OCI-LY1 (cell line): ENCODE measurements around the gene KCTD3.

Source experiments
- H2AFZ ChIP-seq: fragments of 200-600 bp; sonication (generic), shearing (Covaris generic); 2 replicates; pipeline ENCODE4 v1.6.0; 2014; ENCODE audit warnings: antibody characterized with exemption, mild to moderate bottlenecking, low read length
- H3F3A ChIP-seq: fragments of 200-600 bp; sonication (generic), shearing (Covaris generic); 2 replicates; pipeline ENCODE4 v1.6.0; 2014; ENCODE audit warnings: mild to moderate bottlenecking, antibody characterized with exemption, low read length, moderate library complexity; ENCODE audit not compliant: insufficient read depth
- H3K27ac ChIP-seq: fragments of 200-600 bp; sonication (generic); 2 replicates; pipeline ENCODE4 v1.5.1; 2014; ENCODE audit warnings: low read length, mixed run types, mild to moderate bottlenecking, low read depth; ENCODE audit not compliant: poor library complexity, severe bottlenecking
- H3K27me3 ChIP-seq: fragments of 200-600 bp; sonication (generic); 2 replicates; pipeline ENCODE4 v1.6.0; 2014; ENCODE audit warnings: antibody characterized with exemption, mild to moderate bottlenecking, low read length, moderate library complexity; ENCODE audit not compliant: insufficient read depth
- H3K36me3 ChIP-seq: fragments of 200-600 bp; sonication (generic); 2 replicates; pipeline ENCODE4 v1.6.1; 2014; ENCODE audit warnings: mild to moderate bottlenecking, antibody characterized with exemption, low read length, moderate library complexity, mixed read lengths; ENCODE audit not compliant: insufficient read depth
- H3K4me1 ChIP-seq: fragments of 200-600 bp; sonication (generic); 2 replicates; pipeline ENCODE4 v1.5.1; 2014; ENCODE audit warnings: mild to moderate bottlenecking, low read length, moderate library complexity; ENCODE audit not compliant: insufficient read depth, severe bottlenecking
- H3K4me2 ChIP-seq: fragments of 200-600 bp; sonication (generic), shearing (Covaris generic); 2 replicates; pipeline ENCODE4 v1.6.1; 2014; ENCODE audit warnings: low read length
- H3K4me3 ChIP-seq: fragments of 200-600 bp; sonication (generic); 2 replicates; pipeline ENCODE4 v1.5.1; 2014; ENCODE audit warnings: low read length, low read depth, mild to moderate bottlenecking, mixed read lengths; ENCODE audit not compliant: poor library complexity, severe bottlenecking
- H3K79me2 ChIP-seq: fragments of 200-600 bp; shearing (Covaris generic); 2 replicates; pipeline ENCODE4 v1.6.1; 2016; ENCODE audit warnings: mixed run types, low read length, mixed read lengths; ENCODE audit not compliant: insufficient read depth
- H3K9ac ChIP-seq: fragments of 200-600 bp; sonication (generic), shearing (Covaris generic); 2 replicates; pipeline ENCODE4 v1.6.1; 2014; ENCODE audit warnings: mild to moderate bottlenecking, low read length, mixed read lengths
- H3K9me2 ChIP-seq: fragments of 200-600 bp; sonication (generic), shearing (Covaris generic); 2 replicates; pipeline ENCODE4 v1.6.1; 2014; ENCODE audit warnings: low read depth, mild to moderate bottlenecking, low read length, mixed read lengths
- H3K9me3 ChIP-seq: fragments of 200-600 bp; shearing (Covaris generic); 2 replicates; pipeline ENCODE4 v1.6.1; 2014; ENCODE audit warnings: low read length, mixed read lengths
- H4K20me1 ChIP-seq: fragments of 200-600 bp; sonication (generic), shearing (Covaris generic); 2 replicates; pipeline ENCODE4 v1.6.0; 2016; ENCODE audit warnings: mild to moderate bottlenecking, low read length; ENCODE audit not compliant: insufficient read depth
- EZH2 ChIP-seq: fragments of 200-600 bp; sonication (generic), shearing (Covaris generic); IDR thresholded peaks from 2 replicates; pipeline ENCODE4 v1.8.0; 2017; ENCODE audit warnings: borderline replicate concordance, mixed run types, mild to moderate bottlenecking, antibody characterized with exemption, low read length, moderate library complexity, mixed read lengths
- TF ChIP-seq, protein P1 (sequence below): fragments of 200-600 bp; sonication (generic), shearing (Covaris generic); IDR thresholded peaks from 2 replicates; pipeline ENCODE4 v1.5.1; 2017; ENCODE audit warnings: mild to moderate bottlenecking, antibody characterized with exemption, low read length, moderate library complexity, mixed read lengths

Gene KCTD3

DNA sequence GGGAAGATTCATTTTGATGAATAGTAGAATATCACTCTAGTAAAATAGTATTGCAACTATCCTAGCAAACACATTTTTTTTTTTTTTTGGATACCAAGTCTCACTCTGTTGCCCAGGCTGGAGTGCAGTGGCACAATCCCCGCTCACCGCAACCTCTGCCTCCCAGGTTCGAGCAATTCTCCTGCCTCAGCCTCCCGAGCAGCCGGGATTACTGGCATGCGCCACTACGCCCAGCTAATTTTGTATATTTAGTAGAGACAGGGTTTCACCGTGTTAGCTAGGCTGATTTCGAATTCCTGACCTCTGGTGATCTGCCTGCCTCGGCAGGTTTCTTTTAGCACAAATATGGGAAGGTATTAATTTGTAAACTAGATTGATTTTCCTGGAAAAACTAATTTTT lies 33.8 kb downstream of the KCTD3 start:
- Histone ChIP-seq H2AFZ (no peak overlapping the region), H3K4me2 (no peak overlapping the region), H3K9me3 (no peaks in the 10 kb centered on the region), H3K27ac (no peak overlapping the region), H3K9ac (no peak overlapping the region), H4K20me1 (no peaks in the 10 kb centered on the region), H3K9me2 (no peaks in the 10 kb centered on the region), H3K36me3 (no peaks in the 10 kb centered on the region), H3K4me1 (no peaks in the 10 kb centered on the region), H3F3A (no peaks in the 10 kb centered on the region), H3K4me3 (no peak overlapping the region), H3K79me2 (no peaks in the 10 kb centered on the region), H3K27me3 (no peaks in the 10 kb centered on the region)
- TF ChIP-seq, protein P1, sequence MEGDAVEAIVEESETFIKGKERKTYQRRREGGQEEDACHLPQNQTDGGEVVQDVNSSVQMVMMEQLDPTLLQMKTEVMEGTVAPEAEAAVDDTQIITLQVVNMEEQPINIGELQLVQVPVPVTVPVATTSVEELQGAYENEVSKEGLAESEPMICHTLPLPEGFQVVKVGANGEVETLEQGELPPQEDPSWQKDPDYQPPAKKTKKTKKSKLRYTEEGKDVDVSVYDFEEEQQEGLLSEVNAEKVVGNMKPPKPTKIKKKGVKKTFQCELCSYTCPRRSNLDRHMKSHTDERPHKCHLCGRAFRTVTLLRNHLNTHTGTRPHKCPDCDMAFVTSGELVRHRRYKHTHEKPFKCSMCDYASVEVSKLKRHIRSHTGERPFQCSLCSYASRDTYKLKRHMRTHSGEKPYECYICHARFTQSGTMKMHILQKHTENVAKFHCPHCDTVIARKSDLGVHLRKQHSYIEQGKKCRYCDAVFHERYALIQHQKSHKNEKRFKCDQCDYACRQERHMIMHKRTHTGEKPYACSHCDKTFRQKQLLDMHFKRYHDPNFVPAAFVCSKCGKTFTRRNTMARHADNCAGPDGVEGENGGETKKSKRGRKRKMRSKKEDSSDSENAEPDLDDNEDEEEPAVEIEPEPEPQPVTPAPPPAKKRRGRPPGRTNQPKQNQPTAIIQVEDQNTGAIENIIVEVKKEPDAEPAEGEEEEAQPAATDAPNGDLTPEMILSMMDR, result no peak
- TF ChIP-seq EZH2, result no peak

DNA sequence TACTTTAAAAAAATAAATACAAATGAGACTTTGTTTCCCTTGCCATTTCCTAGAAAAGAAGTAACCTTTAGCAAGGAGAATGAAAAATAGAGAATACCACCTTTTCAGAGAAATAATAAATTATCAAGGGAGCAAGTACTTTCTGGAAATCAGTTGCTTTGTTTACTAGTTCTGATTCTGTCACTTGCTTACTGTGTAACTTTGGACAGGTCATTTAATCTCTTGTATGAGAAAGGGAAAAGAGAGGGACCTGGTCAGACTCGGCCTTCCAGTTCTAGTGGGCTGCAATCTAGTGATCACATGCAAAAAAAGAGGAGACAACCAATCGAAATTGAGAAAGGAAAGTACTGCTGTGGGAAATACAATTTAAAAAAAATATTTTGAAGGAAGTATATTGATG lies 34.2 kb downstream of the KCTD3 start:
- no peaks in the 10 kb centered on the region for H3K4me1 ChIP-seq
- H3K4me3 ChIP-seq, result no peak overlapping the region
- no peak overlapping the region for H2AFZ ChIP-seq
- H3K9me3 ChIP-seq, result no peaks in the 10 kb centered on the region
- H3K36me3 ChIP-seq, result no peaks in the 10 kb centered on the region
- H3F3A ChIP-seq, result no peaks in the 10 kb centered on the region
- no peaks in the 10 kb centered on the region for H3K9me2 ChIP-seq
- H3K27me3 ChIP-seq, result no peaks in the 10 kb centered on the region
- H3K79me2 ChIP-seq, result no peaks in the 10 kb centered on the region
- H3K9ac ChIP-seq, result no peak overlapping the region
- H3K27ac ChIP-seq, result no peak overlapping the region
- no peak for TF ChIP-seq EZH2
- TF ChIP-seq, protein P1, result no peak
- H3K4me2 ChIP-seq, result no peak overlapping the region
- no peaks in the 10 kb centered on the region for H4K20me1 ChIP-seq

DNA sequence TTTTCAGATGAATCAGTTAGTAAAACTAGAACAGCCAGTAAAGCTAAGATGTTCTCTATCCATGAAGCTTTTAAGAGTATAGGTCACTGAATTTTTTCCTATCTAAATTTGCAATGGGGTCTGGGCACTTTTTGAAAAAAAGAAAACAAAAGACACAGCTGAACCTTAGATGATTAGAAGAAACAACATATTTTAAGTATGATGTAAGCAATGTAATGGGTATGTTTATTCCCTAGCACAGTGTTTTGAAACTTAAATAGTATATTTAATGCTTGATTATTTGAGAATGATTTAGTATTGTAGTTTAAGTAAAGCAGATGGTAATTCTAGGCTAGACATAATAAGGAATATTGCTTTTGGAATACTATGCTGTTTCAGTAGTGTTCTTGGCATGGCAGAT lies 36.2 kb downstream of the KCTD3 start:
- Histone ChIP-seq H3K4me3 (no peak overlapping the region), H3K4me1 (no peaks in the 10 kb centered on the region), H3K9ac (no peak overlapping the region), H4K20me1 (no peaks in the 10 kb centered on the region), H3K4me2 (no peak overlapping the region), H3K27me3 (no peaks in the 10 kb centered on the region), H3K9me3 (no peaks in the 10 kb centered on the region), H3K27ac (no peak overlapping the region), H3K9me2 (no peaks in the 10 kb centered on the region), H3K79me2 (no peaks in the 10 kb centered on the region), H3F3A (no peaks in the 10 kb centered on the region), H2AFZ (no peak overlapping the region), H3K36me3 (no peaks in the 10 kb centered on the region)
- TF ChIP-seq, protein P1, result no peak
- TF ChIP-seq EZH2, result no peak
